Measurements from ENCODE around the gene NMT1. TPM values are rescaled to one million over a fixed set of nuclear protein-coding genes. Genes with fewer than 3 reads are reported as not detected.

The NMT1 gene
- total RNA-seq, 1 experiment from 2014 or later: 173 TPM

- H2AFZ ChIP-seq (ENCODE audit: low read depth, low read length, poor library complexity, severe bottlenecking): no peak overlapping the region
- no TSS peak for BruUV-seq (replicated peaks)
- H3K27ac ChIP-seq (ENCODE audit: low read depth, low read length): peak overlapping the region; percentile 94
- peak overlapping the region; percentile 89 for H3K9ac ChIP-seq (ENCODE audit: low read length)
- H3K27me3 ChIP-seq (ENCODE audit: insufficient read depth, low read length): no peaks in the 10 kb centered on the region
- peaks cover 14% of the 10 kb centered on the region; the same call in 1 of the 2 replicates for H4K20me1 ChIP-seq (ENCODE audit: insufficient read depth)
- H3K79me2 ChIP-seq (ENCODE audit: insufficient read depth, low read length): peaks cover 34% of the 10 kb centered on the region
- no peak for TF ChIP-seq SIN3A (IDR thresholded peaks at IDR 0.05; ENCODE audit: low read depth)
- no peak for TF ChIP-seq CEBPB (IDR thresholded peaks at IDR 0.05; ENCODE audit: low read depth)
- TF ChIP-seq RAD21 (IDR thresholded peaks at IDR 0.05; ENCODE audit: low read depth): peak; percentile 78
- TF ChIP-seq EGR1 (IDR thresholded peaks at IDR 0.05; ENCODE audit: low read depth): no peak
- TF ChIP-seq YY1 (IDR thresholded peaks at IDR 0.05; ENCODE audit: extremely low read depth, insufficient replicate concordance, low read depth, low read length): peak; percentile 51
- no peak for TF ChIP-seq EZH2 (IDR thresholded peaks at IDR 0.05)
- peak; percentile 78 to 97 (median 89) for TF ChIP-seq CTCF (IDR thresholded peaks at IDR 0.05 in 2 of 3, conservative IDR thresholded peaks at IDR 0.05 in 1 of 3; ENCODE audit: borderline replicate concordance in 1 of 3, insufficient read depth in 1 of 3, low read depth in 2 of 3, low read length in 2 of 3)
- peak; percentile 30 for TF ChIP-seq POLR2A (IDR thresholded peaks at IDR 0.05; ENCODE audit: borderline replicate concordance, extremely low read depth, insufficient read depth, insufficient read length)
- ChIA-PET CTCF (interaction anchor here (0.7 to 10.2 kb wide), 15 partner anchors 9 to 229 kb away, joined by 3 to 131 read pairs (median 3); partner anchors contain the start of genes ACBD4 and HEXIM2), RAD21 (ENCODE audit: low non-redundant PET in 1 of 2, low total read pairs in 2 of 2, uncharacterized antibody in 2 of 2, unreplicated experiment in 2 of 2) (interaction anchor here (0.9 to 3.2 kb wide), 5 partner anchors 12 to 48 kb away, joined by 3 to 20 read pairs (median 6); partner anchors contain the start of genes ACBD4 (in 1 of the 2) and HEXIM2 (in 1 of the 2)), POLR2A (interaction anchor here (0.7 to 7.3 kb wide), 37 partner anchors 9 to 354 kb away, joined by 3 to 258 read pairs (median 5); partner anchors contain the start of genes ACBD4, EFTUD2, HEXIM2 and PLCD3)
- H3K4me2 ChIP-seq (ENCODE audit: low read length): peak overlapping the region; percentile 92
- H3K9me3 ChIP-seq (ENCODE audit: control insufficient read depth in 1 of 2, insufficient read depth in 1 of 2, low read depth in 1 of 2, low read length in 2 of 2): no peaks in the 10 kb centered on the region
- DNase-seq (ENCODE audit: low read depth, low spot score): peak; percentile 64
- H3K9me2 ChIP-seq (ENCODE audit: insufficient read depth): no peaks in the 10 kb centered on the region
- H3K4me3 ChIP-seq (replicated peaks in 1 of 2; ENCODE audit: low read depth in 1 of 2, low read length in 2 of 2): peak overlapping the region; percentile 95 to 96
- ATAC-seq: peak; percentile 39
- intact Hi-C loops (cut with micrococcal nuclease): loop anchor here (2.0 to 5.0 kb wide), 2 partner anchors 24 to 278 kb away; no protein-coding TSS in a partner anchor
- H3K4me1 ChIP-seq (ENCODE audit: control insufficient read depth in 1 of 2, insufficient read depth in 2 of 2, low read length in 2 of 2): peaks cover 21 to 37% of the 10 kb centered on the region in 2 experiments
- H3K36me3 ChIP-seq (ENCODE audit: control insufficient read depth in 1 of 2, insufficient read depth in 2 of 2, low read length in 2 of 2): peaks cover 0 to 3% of the 10 kb centered on the region in 2 experiments; a peak in 1 of 4 replicates
Observed at GRCh38 chr17:45149037-45149668, 88.0 kb downstream of the NMT1 start.

Measured in HCT116 (cell line).